ENCODE results near the gene IRF4. TPM values are rescaled to one million over a fixed set of nuclear protein-coding genes. Genes with fewer than 3 reads are reported as not detected.
A peak's percentile ranks its signal among the peaks of the same experiment; 100 is the strongest.

Gene IRF4
- total and polyA plus RNA-seq, 7 donors = 0.03 to 0.59 (median 0.27) TPM

DNA sequence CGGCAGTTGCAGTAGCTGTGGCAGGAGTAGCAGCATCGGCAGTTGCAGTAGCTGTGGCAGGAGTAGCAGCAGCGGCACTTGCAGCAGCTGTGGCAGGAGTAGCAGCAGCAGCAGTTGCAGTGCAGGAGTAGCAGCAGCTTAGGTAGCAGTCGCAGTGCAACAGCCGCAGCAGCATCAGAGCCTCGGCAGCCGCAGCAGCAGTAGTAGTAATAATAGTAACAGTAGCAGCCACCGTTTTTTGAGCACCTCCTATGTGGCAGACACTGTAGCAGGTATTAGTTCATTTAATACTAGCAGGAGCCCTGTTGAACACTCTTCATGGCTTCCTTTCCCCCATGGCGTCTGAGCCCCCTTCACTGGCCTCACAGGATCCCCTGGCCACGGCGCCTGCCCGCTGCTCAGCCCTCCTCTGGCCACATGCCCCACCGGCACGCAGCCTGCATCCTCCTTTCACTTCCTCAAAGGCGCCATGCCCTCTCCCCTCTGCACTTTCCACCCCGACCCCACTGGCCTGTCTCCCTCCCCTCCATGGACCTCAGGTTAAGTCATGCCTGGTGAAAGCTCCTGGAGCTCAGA lies 19.1 kb upstream of the IRF4 start:
- Histone ChIP-seq H3K4me3 (no peak overlapping the region), H3K36me3 (ENCODE audit: insufficient read depth in 1 of 2, low read depth in 1 of 2) (no peaks in the 10 kb centered on the region), H3K9me3 (no peaks in the 10 kb centered on the region), H3K27me3 (ENCODE audit: insufficient read depth in 3 of 3, low read length in 2 of 3) (peaks cover 0 to 60% (median 4%) of the 10 kb centered on the region in 3 donors), H3K4me1 (no peaks in the 10 kb centered on the region), H3K27ac (no peak overlapping the region)
- WGBS, 3 donors = 70 to 77% (median 72%) methylated on average over 16 of the region's 16 CpGs
- DNase-seq (no peak), ATAC-seq (no peak)
- intact Hi-C loops (cut with DNase I) = no loop called here
- TF ChIP-seq, protein P1, sequence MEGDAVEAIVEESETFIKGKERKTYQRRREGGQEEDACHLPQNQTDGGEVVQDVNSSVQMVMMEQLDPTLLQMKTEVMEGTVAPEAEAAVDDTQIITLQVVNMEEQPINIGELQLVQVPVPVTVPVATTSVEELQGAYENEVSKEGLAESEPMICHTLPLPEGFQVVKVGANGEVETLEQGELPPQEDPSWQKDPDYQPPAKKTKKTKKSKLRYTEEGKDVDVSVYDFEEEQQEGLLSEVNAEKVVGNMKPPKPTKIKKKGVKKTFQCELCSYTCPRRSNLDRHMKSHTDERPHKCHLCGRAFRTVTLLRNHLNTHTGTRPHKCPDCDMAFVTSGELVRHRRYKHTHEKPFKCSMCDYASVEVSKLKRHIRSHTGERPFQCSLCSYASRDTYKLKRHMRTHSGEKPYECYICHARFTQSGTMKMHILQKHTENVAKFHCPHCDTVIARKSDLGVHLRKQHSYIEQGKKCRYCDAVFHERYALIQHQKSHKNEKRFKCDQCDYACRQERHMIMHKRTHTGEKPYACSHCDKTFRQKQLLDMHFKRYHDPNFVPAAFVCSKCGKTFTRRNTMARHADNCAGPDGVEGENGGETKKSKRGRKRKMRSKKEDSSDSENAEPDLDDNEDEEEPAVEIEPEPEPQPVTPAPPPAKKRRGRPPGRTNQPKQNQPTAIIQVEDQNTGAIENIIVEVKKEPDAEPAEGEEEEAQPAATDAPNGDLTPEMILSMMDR (IDR thresholded peaks at IDR 0.05) = no peak

DNA sequence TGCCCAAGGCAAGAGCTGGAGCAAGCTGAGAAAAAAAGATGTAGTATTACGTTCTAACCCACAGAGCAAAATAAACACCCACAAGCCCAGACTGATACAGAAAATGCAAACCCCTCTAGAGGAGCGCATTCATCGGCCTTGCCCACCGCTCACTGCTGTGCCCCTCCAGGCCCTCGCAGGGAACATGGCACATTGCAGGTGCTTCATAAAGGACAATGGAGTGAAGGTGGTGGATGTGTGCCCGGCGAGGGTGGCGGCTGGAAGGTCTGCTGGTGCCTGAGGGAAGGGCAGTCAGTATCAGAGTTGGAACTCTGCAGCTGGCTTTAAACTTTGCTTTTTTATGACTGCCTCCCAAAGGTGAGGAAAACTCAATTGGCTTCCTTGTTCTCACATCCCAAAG lies 18.5 kb upstream of the IRF4 start:
- intact Hi-C loops (cut with DNase I) = no loop called here
- WGBS, 3 donors = 82 to 86% (median 84%) methylated on average over 8 of the region's 8 CpGs
- ATAC-seq (no peak), DNase-seq (no peak)
- TF ChIP-seq, protein P1 (IDR thresholded peaks at IDR 0.05) = no peak
- Histone ChIP-seq H3K4me1 (no peaks in the 10 kb centered on the region), H3K4me3 (no peak overlapping the region), H3K36me3 (ENCODE audit: insufficient read depth in 1 of 2, low read depth in 1 of 2) (no peaks in the 10 kb centered on the region), H3K27ac (no peak overlapping the region), H3K27me3 (ENCODE audit: insufficient read depth in 3 of 3, low read length in 2 of 3) (peaks cover 0 to 60% (median 4%) of the 10 kb centered on the region in 3 donors), H3K9me3 (no peaks in the 10 kb centered on the region)

DNA sequence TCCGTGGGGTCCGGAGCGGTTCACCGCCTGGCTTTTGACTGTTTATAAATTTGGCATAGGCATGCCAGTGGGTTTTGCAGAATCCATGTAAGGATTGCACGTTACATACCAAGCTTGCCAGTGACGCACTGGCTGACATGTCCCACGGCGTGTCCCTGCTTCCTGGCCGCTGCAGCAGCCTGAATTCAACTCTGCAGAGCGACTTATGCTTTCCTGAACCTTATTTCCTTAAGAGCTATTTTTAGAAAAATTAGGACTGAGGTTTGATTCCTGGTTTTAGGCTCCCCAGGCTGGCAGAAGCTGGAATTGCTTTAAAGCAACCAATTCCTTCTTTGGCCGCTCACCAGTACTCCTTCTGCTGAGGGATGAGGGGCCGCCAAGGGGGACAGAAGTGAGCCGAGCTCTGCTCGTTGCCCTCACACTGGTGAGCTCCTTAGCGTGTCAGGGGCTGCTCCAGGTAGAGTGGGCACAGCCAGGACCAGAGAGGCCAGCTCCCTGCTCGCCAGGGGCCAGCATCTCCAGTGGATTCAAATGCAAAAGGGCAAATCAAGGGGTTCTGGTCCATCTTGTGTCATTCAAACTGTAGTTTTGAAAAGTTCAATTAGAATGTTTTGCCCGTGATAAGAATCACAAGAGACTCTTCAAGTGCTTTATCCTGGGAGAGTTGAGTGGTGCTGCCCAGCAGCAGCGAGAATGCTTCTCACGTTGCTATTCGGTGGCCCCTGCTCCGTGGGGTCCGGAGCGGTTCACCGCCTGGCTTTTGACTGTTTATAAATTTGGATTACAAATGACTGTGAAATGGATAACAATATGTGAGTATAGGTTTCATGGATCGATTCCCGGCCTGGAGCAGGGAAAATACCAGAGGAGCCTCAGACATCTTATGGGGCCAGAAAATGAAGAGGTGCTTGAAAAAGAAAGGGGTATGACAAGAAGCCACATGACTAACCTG lies 17.5 kb upstream of the IRF4 start:
- no peaks in the 10 kb centered on the region for H3K36me3 ChIP-seq (ENCODE audit: insufficient read depth in 1 of 2, low read depth in 1 of 2)
- ATAC-seq (peak in 1 of 4 donors; percentile 33), DNase-seq (no peak)
- no peaks in the 10 kb centered on the region for H3K4me1 ChIP-seq
- H3K27me3 ChIP-seq (ENCODE audit: insufficient read depth in 3 of 3, low read length in 2 of 3) = peaks cover 0 to 57% (median 4%) of the 10 kb centered on the region in 3 donors
- H3K4me3 ChIP-seq = no peak overlapping the region
- no peak overlapping the region for H3K27ac ChIP-seq
- intact Hi-C loops (cut with DNase I) = no loop called here
- TF ChIP-seq, protein P1 (IDR thresholded peaks at IDR 0.05) = no peak
- no peaks in the 10 kb centered on the region for H3K9me3 ChIP-seq
- WGBS, 3 donors = 60 to 61% (median 61%) methylated on average over 26 of the region's 26 CpGs

DNA sequence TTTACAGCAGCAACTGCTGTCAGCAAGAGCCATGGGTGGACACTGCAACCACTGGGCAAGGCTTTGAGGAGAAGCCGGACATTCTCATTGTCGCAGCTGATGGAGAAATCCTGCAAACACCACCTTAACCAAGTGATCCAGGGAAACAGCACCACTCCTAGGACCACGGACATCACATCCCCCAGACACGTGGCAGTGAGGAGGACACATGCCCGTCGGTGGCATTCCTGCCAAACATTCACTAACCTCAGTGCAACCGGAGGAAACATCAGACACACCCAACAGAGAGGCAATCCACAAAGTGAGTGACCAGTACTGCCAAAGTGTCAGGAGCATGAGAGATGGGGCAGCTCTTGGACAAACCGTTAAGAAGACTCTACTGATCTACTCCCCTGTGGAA lies 16.6 kb upstream of the IRF4 start:
- Histone ChIP-seq H3K4me3 (no peak overlapping the region), H3K9me3 (no peaks in the 10 kb centered on the region), H3K27me3 (ENCODE audit: insufficient read depth in 3 of 3, low read length in 2 of 3) (peaks cover 0 to 56% (median 4%) of the 10 kb centered on the region in 3 donors), H3K4me1 (no peaks in the 10 kb centered on the region), H3K27ac (no peak overlapping the region), H3K36me3 (ENCODE audit: insufficient read depth in 1 of 2, low read depth in 1 of 2) (no peaks in the 10 kb centered on the region)
- intact Hi-C loops (cut with DNase I) = no loop called here
- ATAC-seq (peak in 1 of 4 donors; percentile 24), DNase-seq (no peak)
- WGBS, 3 donors = 70 to 72% (median 71%) methylated on average over 8 of the region's 8 CpGs
- TF ChIP-seq, protein P1 (IDR thresholded peaks at IDR 0.05) = no peak

Data from psoas muscle (tissue), 8 donors.